HuH-7 (cell line): ENCODE data around the gene LMBR1L.
"Not testable (repeated sequence)": the region's sequence is repeated elsewhere in the genome, so short reads cannot be mapped to it uniquely, and the experiment has no call there.

Source experiments
- DNase-seq: peaks from one replicate; pipeline ENCODE4 v3.0.0; 2011; ENCODE audit warnings: low spot score

Gene LMBR1L

DNA sequence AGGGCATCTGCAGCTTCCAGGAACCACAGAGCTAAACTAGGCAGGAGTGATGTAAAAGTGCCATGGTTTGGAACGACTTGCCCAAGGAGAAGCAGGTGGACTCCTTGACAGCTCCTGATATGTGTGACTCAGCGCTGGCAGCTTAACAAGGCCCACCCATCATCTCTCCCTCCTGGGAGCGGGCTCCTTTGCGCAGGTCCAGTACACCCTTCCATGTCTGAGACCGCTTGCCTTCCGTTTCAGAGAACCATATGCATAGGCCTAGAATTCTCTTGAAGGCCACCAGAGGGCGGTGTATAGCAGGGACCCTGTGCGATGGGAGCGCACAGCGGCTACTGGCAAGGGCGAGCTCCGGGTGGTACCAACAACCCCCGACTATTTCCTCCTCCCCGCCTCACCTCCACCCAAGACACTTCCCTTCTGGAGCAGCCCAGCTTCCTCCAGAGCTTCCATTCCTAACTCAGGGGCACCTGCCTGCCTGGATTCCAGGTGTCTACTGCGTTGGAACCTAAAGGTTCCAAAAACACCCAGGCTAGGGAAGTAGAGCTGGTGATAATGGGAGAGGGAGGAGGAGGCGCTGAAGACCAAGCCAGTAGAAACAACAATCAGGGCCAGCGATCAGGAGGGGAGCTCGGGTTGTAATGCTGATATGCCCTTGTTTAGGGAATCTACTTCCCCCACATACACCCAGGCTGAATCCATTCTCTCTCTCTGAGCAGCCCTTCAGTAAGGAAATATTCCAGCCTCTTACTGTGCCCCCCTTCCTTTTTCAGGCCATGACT is 22.3 kb downstream of the LMBR1L start:
- DNase-seq, result peak; percentile 91

DNA sequence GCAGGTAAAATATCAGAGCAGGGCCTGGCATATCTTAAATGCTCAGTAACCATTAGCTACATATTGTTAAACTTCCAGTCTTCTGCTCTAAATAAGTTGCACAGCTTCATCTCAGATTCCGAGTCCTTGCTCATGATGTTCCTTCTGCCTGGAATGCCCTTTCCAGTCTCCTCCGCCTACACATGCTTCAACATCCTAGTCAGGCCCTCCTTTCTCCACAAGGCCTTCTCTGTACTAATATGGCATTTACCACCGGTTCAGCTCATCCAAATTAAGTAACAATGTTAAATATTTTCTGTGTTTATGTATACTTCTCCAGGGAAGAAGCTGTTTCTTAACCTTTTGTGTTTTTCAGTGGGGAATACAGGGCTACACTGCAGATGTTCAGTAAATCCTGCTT is 24.5 kb downstream of the LMBR1L start:
- DNase-seq, result no peak

DNA sequence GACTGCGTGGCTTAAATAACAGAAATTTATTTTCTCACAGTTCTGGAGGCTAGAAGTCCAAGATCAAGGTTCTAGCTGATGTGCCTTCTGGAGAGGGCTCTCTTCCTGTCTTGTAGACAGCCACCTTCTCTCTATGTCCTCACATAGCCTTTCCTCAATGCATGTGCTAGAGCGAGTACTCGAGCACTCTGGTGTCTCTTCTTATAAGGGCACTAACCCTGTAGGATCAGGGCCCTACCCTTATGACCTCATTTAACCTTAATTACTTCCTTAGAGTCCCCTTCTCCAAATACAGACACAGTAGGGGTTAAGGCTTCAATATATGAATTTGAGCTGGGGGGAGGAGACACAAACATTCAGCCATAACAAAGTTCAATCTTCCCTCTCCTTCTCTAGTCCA is 26.2 kb downstream of the LMBR1L start:
- DNase-seq, result no peak

DNA sequence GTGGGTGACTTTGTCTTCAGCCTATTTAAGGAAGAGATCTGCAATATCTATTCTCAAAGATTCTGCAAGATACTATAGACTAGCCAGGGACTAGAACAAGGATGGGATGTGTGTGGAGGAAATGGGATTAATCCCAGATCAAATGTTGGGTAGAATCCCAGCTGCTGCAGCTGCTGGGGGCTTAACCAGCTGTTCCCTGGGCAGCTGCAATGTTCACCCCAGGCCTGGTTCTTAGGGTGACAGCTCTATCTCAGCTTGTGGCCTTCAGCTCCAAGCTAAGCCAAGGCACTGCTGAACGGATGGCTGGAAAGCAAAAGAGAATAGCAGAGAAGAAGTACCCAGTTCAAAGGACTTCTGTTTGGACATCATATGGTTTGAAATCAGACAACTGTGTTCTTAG is 30.9 kb downstream of the LMBR1L start:
- no peak for DNase-seq

DNA sequence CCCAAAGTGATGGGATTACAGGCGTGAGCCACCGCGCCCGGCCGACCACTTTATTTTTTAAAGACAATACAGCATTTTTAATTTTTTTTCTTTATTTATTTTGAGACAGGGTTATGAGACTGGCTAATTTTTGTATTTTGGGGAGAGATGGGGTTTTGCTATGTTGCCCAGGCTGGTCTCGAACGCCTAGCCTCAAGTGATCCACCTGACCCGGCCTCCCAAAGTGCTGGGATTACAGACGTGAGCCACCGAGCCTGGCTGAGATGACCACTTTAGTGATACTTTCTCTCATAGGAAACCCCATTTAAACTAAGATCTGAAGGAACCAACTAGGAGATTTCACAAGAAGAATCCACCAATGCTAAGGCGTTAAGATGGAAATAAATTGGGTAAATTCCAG is 39.7 kb downstream of the LMBR1L start:
- no peak for DNase-seq

DNA sequence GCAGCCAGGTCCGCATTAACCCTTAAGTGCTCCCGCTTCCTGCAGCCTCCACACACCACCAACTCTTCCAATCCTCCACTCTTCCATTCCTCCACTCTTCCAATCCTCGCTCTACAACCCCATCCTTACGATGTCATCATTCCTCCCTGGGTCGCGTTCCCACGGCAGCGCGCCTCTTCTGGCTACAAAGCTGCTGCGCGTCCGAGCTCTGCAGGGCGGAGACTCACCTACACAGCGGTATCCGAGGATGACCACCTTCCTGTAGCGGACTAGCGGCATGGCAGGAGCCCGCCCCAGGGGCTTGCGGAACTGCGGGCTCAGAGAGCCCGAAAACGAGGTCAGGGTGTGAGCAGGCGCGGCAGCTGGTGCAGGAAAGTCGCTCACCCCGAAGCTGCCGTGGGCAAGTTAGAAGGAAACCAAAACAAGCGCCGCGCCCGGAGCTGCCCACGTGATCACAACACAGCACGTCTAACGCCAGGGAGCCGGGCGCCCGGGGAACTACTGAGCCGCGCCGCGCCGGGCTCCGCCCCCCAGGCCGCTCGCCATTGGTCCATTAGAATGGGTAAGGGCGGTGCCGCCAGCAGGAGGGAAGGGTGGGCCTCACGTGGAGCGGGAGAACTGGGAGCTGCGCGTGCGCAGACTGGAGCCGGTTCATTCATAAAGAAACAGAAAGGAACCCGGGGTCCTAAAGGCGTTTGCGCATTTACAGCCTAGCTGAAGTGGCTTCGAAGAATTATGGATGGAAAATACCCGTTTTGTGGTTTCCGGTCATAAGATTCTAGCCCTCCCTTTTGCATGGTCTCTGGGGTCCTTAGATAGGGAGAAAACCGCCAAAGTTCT is 40.9 kb downstream of the LMBR1L start, which contains the start of gene RHEBL1:
Gene RHEBL1, minus strand, starts transcription at position 473 of the 840 bp plus-strand sequence. Its CDS starts 194 bp downstream, at position 279.
- peak; percentile 93 for DNase-seq

DNA sequence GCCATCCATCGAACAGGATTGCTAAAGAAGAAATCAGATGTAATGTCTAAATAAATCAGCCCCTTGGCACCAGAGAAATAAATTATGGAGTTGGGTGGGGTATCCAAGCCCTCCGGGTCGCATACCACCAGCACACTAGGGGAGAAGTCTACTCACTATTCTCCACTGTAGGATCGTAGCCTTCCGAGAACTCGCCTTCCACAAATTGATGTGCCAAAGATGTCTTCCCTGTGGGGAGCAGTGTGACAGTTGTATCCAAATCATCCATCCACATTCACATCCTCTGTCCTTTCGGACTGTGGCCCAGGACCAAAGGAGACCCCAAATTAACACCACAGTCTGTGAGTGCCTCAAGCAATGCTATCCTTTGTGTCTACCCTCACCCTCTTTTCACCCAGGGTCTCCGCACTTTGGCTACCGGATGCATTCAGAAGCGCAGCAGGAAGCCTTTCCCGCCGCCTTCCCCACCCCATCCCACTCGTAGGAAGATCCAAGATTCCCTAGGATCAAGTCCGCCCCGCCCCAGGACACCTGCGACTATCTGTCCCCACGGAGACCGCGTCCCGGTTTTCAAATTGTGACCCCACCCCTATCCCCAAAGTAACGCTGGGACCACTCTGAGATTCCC is 41.7 kb downstream of the LMBR1L start:
- no peak for DNase-seq

DNA sequence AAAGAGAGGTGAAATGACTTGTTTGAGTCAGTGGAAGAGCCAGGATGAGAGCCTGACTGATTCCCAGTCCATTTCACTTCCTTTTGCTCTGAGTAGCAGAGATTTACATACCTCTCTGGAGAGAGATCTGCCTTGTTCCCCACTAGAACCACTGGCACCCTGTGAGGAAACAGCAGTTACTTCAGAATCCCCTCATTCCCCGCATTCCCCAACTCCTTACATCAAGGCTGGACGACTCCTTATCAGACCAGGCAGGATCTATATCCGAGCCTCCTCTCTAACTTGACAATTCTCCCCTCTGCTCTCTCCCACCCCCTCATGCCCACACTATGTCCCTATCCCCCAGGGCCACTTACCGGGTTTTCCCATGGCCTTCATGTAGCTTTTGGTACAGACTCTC is 44.5 kb downstream of the LMBR1L start:
- DNase-seq, result no peak

DNA sequence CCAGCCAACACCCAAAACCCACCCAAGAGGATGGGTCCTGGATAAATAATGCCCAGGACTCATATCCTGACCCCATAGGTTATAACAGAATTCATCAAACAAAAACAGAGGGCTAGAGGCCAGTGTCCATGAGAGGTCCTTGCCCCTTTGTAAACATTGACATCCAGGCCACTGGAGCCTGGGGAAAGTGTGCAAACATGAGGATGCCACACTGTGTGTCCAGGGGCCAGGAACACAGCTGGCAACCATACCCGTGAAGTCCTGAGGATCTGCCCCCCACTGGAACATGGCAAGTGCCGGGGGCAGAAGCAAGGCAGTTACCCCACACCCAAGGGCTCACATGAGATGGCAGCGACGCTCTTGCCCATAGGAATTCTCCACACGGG is 45.9 kb downstream of the LMBR1L start:
- no peak for DNase-seq

DNA sequence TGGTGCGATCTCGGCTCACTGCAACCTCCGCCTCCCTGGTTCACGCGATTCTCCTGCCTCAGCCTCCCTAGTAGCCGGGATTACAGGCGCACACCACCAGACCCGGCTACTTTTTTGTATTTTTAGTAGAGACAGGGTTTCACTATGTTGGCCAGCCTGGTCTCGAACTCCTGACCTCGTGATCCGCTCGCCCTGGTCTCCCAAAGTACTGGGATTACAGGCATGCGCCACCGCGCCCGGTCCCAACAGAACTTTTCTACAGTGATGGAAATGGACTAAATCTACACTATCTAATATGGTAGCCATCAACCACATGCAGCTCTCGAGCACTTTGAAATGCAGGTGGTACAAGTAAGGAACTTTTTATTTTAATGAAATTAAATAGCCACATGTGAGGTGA is 48.7 kb downstream of the LMBR1L start:
- not testable (repeated sequence) for DNase-seq

DNA sequence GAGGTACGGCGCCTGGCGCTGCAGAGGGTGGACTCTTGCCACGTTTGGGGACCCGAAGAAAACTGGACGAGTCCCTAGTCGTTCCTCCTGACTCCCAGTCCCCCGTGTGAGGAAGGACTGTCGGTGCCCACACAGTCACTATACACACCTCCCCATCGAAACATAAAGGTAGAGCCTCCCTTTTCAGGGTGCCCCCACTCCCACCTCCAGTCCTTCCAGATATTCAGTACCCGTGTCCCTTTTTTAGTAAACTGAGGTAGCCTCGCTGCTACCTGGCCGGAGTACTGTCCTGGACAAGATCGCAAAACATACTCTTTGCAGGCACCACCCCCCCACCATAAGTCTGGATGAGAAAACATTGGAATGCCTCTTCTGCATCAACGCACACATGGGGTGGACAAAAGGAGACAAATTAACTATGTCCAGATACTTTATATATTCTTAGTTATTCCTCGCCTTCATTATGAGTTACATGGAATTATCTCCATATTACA is 49.4 kb downstream of the LMBR1L start:
- no peak for DNase-seq

DNA sequence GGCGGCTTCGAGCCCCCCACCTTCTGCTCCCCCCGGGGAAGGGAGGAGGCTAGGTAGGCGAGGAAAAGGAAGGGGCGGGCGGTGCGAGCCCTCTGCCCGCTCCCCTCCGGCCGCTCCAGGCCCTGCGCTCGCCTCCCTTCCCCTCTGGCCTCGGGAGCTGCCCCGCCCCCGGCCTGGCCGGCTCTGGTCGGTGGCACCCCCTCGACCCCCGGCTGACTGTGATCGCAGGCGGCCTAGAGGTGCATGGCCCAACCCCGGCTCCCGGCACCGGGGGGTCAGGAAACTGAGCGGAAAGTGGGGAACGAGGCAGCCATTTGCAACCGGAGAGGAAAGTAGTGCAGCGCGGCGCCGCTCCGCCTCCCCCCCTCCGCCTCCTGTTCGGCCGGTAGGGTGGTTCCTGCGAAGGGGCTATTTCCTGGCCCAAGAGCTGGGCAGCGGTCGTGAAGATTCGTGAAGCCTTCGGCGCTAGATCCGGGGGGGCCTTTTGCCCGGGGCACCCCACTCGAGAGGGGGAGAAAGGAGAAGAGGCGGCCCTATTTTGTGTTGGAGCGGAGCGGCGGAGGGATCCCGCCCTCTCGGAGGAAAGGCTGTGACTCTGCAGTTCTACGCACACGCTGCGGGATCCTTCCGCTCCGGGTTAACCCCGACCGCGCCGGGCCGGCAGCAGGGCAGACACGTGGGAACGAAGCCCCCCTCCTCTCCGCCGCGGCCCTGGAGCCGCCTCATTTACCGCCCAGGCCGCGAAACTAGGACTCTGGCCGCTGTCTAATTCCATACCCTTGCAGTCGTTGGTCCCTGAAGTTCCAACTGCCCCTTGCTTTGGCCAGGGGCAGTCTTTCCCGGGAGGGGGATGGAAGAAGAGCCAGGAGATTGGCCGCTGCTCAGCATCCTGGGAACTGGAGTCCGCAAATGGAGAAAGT is 50.1 kb downstream of the LMBR1L start, which contains the start of gene KMT2D:
Gene KMT2D, minus strand, starts transcription at position 558 of the 920 bp plus-strand sequence. CDS start 5,470 bp downstream, outside the sequence.
- peak; percentile 97 for DNase-seq

DNA sequence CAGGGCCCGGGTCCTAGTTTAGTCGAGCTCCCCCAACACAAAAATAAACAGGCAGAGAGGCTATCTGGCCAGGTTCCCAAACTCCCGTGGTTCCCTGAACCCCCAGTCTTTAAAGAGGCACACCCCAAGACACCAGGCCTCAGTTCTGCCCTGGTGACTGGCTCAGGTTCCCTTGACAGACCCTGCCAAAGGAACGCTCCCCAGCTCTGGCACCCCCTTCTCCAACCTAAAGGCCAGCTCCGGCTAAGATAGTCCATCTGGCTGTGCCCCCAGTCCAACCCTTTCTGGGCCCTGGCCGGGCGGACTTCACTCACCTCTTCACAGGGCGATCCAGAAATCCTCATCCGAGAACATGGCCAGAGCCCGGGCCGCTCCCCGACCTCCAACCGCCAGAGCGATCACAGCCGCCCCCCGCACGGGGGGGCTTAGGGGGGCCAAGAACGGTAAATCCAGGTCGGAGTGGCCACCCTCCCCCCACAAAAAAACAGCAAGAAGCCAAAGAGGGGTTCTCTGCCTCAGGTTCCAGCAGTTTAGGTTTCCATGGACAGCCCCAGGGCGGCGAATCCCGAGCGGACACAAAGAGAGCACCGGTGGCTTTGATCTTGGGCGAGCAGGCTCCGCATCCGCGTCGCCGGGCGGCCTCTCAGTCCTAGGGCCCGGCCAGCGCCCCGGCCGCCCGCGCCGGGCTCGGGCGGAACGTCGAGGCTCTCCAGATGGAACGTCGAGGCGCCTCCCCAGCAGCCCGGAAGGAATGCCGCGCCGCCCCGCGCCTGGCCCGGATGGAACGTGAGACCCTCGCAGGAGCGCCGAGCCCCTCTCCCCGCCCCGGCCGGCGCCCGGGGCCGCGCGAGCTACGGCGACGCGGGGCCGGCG is 51.1 kb downstream of the LMBR1L start:
- DNase-seq, result peak; percentile 49

DNA sequence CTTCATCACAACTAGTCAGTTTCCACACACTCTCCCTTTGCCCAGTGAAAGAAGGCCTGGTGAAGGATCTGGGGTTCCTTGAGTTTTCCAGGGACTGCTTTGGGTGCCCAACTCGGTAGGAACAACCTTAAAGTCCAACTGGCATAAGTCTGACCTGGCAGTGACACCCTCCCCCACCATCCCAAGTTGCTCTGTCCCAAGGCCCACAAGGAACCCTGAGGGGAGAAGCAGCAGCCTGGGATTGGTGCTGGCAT is 51.7 kb downstream of the LMBR1L start:
- DNase-seq, result no peak

DNA sequence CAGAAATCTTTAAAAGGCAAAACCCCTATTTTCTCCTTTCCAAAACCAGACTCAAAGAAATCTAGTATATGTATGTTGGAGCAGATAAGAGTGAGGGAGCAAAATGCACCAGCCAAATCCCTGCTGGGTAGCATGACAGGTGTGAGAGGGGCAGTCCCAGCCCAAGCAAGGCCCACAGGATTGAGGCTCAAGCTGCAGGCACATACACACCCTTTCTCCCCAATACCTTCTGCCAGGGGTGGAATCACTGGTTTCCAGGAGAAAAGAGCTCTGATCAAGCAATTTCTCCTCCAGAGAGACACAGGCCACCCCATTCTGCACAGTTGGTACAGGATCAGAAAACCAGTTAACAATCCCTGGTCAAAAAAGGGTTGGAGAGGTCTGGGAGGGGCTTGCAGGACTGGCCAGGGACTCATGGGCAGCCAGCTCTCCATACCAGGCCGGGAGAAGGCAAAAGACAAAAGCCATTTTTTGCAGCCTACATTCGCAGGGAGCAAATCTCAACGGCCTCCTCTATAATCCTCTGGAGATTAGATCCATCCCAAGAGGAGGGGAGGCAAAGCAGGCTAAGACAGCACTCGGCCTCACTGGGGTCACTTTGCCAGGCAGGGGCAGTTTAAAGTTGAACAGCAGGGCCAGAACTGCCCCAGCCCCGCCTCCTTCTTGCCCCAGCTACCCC is 52.1 kb downstream of the LMBR1L start:
- no peak for DNase-seq

DNA sequence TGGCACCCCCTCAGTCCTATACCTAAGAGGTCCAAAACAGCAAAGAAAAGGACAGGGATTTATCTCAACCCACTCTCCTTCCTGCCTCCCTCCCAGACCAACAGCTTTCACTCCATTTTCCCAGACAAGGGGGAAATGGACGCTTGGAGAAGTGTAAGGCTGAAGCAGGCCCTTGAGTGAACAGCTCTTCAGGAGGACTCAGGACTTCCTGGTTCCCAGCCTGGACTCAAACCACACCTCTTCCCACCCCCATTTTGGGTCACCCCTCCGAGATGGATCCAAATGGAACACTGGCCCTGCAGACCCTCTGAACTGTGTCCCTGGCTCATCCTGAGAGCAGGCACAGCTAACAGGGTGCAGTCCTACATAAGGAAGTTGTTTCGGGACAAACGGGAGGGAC is 52.8 kb downstream of the LMBR1L start:
- DNase-seq, result no peak

DNA sequence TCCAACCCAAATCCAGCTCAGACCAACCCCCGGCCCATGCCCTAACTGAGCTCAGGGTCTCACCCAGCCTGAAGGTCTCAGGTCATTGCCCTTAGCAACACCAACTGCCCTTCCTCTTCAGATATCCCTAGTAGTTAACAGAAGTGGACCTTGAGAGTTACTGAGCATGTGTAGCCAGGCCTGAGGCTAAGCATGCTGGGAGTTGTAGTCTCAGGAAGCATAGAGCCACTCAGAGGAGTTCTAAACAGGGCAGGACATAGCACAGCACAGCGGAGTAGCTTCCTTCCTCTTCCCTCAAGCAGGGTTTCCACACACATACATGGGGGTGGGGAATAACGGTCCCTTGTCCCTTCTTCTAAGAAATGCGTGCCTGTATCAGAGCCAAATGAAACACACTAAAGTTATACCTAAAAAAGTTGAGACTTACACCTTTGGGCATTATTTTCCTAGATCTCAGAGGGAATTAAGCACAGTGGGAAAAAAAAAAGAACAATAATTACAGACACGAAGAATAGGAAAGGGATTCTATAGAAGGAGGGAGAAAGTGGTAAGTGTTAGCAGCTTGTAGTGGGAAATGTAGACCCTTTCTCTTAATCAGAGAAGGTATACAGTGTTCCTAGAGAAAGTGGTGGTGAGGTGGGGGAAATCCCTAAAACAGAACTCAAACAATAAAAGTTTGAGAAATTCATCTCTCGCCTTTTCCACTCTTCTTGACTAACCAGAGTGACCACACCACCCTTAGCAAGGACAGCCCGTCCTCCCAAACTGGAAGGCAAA is 54.5 kb downstream of the LMBR1L start:
- DNase-seq, result peak; percentile 85

DNA sequence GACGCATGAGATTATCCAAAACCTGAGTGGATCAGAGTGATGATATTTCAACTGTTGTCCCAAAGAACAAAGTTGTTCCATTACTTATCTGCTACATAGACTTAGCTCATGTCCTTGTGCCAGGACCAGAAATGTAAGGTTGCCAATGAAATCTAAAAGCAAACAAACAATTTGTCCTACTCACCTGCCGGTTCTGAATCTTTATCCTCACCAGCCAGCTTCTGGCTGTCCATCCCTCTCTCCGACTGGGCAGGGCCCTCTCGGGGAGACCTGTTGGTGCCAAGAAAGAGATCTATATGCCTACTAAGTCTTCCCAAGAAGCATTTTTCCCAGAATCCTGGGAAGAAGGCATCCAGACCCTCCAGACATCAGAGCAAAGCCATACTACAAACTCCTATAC is 55.6 kb downstream of the LMBR1L start:
- no peak for DNase-seq

DNA sequence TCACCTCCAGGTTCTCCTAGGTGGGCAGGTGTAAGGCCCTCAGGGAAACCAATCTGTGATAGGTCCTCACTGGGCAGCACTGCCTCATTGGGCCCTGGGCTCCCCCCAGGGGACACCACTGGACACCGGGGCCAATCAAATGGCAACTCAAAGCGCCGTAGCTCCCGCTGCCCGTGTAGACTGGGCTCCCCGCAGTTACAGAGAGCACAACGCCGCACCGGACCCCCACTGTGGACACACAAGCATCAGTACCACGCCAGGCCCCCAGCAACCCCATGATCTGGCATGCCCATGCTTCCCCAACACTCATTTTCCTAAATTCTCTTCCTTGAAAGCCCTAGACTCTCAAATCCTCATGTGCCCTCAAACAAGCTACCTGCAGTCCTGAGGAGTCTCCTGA is 56.1 kb downstream of the LMBR1L start:
- DNase-seq, result no peak
